Effector memory CD4-positive, alpha-beta T cell (primary cell): Measurements from ENCODE around the gene KLF4.
"Not testable (repeated sequence)": the region's sequence is repeated elsewhere in the genome, so short reads cannot be mapped to it uniquely, and the experiment has no call there.

Source experiments
- DNase-seq, 3 donors: peaks; one replicate each; pipeline ENCODE4 v3.0.0-alpha.2; 2020
- H3K27ac ChIP-seq: 2 replicates; pipeline ENCODE4 v1.7.0; 2013; ENCODE audit warnings: mild to moderate bottlenecking, low read length, moderate library complexity; ENCODE audit not compliant: insufficient read depth, poor library complexity, severe bottlenecking
- H3K27me3 ChIP-seq: replicated peaks from 2 replicates; pipeline ENCODE4 v1.7.0; 2013; ENCODE audit warnings: mild to moderate bottlenecking, low read length; ENCODE audit not compliant: insufficient read depth, control insufficient read depth, poor library complexity, severe bottlenecking
- H3K36me3 ChIP-seq: 2 replicates; pipeline ENCODE4 v1.7.0; 2013; ENCODE audit warnings: mild to moderate bottlenecking, low read length, moderate library complexity; ENCODE audit not compliant: control insufficient read depth, insufficient read depth
- H3K4me1 ChIP-seq: 2 replicates; pipeline ENCODE4 v1.7.0; 2013; ENCODE audit warnings: low read length, mild to moderate bottlenecking; ENCODE audit not compliant: control insufficient read depth, insufficient read depth, poor library complexity, severe bottlenecking
- H3K4me3 ChIP-seq: 2 replicates; pipeline ENCODE4 v1.7.0; 2013; ENCODE audit warnings: low read length, low read depth, mild to moderate bottlenecking; ENCODE audit not compliant: insufficient read depth, poor library complexity, severe bottlenecking
- H3K9me3 ChIP-seq: 2 replicates; pipeline ENCODE4 v1.7.0; 2013; ENCODE audit warnings: mild to moderate bottlenecking, low read length, moderate library complexity; ENCODE audit not compliant: control insufficient read depth

The KLF4 gene

DNA sequence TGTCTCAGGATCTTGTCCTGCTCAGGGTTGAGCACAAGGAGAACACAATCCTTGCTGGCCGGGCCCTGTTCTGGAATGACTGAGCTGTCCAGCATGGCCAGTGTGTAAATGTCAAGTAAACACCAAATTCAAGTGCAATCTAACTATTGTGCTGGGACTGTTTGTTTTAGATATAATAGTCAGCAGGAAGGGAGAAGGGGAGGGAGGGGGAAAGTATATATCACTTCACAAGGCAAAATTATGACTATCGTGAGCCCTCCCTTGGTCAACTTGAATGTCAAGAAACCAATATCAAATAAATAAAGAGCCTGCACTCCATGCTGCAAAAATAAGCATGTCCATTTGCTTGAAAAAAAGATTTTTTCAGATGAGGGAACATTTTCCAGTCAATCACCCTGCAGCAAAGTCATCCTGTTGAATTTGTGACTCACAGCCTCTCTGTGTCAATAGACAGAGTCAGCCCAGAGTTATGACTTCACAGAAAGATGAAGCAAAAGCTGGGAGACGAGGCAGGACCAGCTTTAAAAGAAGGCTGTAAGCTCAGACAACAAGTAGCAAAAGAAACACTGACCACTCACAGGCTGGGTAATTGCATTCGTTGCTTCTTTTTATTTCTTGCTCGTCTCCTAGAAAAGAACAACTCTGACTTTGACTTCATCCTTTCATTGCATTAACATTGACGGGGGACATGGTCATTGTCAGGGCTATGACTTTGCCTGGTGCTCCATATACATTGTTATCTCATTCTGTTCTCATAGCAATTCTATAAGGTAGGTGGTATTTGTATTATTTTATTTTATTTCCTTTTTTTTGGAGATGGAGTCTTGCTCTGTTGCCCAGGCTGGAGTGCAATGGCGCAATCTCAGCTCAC is 15.3 kb upstream of the KLF4 start:
- H3K27me3 ChIP-seq = no peaks in the 10 kb centered on the region
- no peak overlapping the region for H3K27ac ChIP-seq
- H3K4me3 ChIP-seq = no peak overlapping the region
- no peaks in the 10 kb centered on the region for H3K4me1 ChIP-seq
- no peaks in the 10 kb centered on the region for H3K9me3 ChIP-seq
- no peaks in the 10 kb centered on the region for H3K36me3 ChIP-seq
- DNase-seq = no peak

DNA sequence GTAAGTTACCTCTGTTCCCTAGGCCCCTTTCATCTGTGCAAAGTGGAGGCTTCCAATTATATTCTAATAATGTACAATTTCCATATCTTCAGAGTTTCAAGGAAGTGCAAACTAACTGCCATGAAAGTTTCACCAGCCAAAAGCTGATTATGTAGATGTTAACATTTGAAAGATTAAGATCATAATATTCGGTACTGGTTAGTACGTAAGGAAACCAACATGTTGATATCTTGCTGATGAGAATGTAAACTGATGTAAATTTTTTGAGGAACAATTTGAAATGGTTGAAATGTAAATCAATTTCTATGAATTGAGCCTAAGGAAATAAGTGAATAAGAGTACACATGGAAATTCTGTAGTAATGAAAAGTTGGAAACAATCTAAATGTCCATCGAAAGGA is 12.9 kb upstream of the KLF4 start:
- DNase-seq = no peak
- Histone ChIP-seq H3K27ac (no peak overlapping the region), H3K27me3 (no peaks in the 10 kb centered on the region), H3K36me3 (no peaks in the 10 kb centered on the region), H3K4me1 (no peaks in the 10 kb centered on the region), H3K4me3 (no peak overlapping the region), H3K9me3 (no peaks in the 10 kb centered on the region)

DNA sequence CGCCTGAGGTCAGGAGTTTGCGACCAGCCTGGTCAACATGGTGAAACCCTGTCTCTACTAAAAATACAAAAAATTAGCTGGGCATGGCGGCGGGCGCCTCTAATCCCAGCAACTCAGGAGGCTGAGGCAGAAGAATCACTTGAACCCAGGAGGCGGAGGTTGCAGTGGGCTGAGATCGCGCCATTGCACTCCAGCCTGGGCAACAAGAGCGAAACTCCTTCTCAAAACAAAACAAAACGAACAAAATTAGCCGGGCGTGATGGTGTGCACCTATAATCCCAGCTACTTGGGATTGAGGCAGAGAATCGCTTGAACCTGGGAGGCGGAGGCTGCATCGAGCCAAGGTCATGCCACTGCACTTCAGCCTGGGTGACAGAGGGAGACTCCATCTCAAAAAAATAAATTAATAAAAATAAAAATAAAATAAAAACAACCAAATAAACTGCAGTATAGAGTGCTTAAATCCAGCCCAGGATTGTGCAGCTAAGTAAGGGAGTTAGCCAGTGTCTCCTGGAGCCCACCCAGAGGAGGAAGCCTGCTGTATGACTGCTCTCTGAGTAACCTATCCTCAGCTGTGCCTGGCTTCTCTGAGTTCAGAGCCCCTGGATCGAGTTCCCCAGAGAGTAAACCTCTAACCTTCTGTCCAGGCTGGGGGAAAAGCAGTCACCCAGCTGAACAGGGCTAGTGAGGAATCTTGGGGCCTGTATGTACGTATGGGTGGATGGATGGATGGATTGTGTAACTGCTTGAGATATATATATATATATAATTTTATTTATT is 11.0 kb upstream of the KLF4 start:
- H3K4me1 ChIP-seq, H3K27me3 ChIP-seq, H3K27ac ChIP-seq, H3K4me3 ChIP-seq, DNase-seq, H3K9me3 ChIP-seq, H3K36me3 ChIP-seq: not testable (repeated sequence)

DNA sequence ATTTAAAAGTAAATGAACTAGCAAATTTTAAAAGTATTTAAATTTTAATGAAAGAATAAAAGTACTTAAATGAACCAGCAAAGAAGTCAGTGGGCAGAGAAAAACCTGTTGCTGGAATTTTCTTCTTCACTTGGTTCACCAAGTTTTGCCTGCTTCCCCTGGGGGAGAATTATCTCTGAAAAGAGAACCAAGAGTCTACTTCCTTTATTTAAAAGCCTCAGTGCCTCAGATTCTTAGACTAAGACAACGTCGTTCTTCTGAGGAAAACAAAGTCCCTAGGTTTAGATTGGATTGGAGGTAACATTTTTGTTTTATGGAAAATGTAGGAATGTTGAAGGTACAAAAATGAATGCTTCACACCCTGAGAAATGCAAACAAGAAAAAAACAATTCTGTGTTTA is 7.4 kb upstream of the KLF4 start:
- H3K4me1 ChIP-seq = no peaks in the 10 kb centered on the region
- H3K36me3 ChIP-seq = no peaks in the 10 kb centered on the region
- no peak for DNase-seq
- no peak overlapping the region for H3K27ac ChIP-seq
- H3K27me3 ChIP-seq = no peaks in the 10 kb centered on the region
- no peak overlapping the region for H3K4me3 ChIP-seq
- no peaks in the 10 kb centered on the region for H3K9me3 ChIP-seq

DNA sequence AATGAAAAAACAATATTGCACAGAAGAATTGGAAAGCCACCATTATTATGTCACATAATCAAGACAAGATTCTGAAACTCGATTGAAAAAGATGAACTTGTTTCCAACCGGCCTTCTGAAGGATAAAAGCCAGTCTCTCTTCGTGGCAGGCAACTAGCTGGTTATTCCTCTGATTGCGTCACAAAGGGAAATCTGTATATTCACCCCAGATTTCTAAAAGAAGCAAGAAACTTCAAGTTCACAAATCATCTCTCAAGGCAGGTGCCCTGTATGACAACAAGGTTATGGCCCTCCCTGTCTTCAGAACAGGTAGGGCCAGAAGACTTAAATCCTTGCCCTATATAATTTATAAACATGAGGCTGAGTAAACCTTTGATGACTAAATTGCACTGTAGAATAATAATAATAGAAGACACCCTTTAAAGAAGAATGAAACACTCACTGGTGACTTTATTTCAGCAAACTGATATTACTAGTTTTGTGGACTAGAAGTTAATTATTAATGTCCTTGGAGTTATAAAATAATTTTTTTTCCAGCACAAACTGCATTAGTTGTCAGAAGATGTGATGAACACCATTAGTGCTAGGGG is 2.9 kb upstream of the KLF4 start:
- no peak overlapping the region for H3K4me3 ChIP-seq
- H3K27ac ChIP-seq = no peak overlapping the region
- H3K4me1 ChIP-seq = peaks cover 21% of the 10 kb centered on the region
- peaks cover 16% of the 10 kb centered on the region for H3K27me3 ChIP-seq
- no peaks in the 10 kb centered on the region for H3K9me3 ChIP-seq
- no peaks in the 10 kb centered on the region for H3K36me3 ChIP-seq
- no peak for DNase-seq

DNA sequence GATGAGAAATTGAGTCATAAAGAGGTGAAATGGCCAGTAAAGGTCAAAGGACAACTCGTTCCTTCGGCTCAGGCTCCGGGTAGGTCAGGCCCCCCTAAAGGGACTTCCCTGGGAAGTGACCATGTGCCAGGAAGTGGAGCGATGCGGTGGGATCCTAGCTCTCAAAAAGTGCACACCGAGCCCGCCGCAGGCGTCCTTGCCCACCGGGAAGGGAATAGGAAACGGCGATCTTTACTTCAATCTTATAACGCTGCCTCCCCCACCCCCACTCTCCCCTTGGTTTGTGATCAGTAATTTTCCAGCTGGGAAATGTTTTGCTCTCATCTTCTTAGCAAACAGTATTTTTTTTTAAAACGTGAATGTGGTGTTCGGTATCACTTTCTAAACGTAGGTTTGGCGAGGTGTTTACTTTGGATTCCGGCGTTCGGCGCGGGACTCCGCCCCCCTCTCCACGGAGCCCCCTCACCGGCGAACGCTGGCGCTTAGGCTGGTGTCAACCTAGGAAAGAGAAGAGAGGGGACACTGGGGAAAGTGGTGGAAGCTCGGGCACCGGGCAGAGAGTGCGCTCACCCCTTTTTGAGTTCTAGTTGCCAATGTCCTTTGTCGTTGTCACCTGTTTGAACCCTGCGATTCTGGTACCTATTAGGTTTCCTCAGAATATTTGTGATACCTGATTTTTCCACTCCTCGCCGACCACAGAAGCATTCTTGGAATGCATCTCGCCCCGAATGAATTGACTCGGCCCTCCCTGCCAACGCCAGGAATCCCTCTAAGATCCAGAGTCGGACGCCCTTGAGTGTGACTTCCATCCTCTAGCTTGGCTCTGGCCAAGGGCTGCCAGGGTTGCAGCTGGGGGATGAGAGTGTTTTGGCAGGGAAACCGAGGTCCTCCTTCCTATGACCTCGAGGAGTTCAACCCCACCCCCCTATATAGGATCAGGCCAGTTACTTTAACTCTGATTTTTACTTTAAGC is 1.8 kb upstream of the KLF4 start:
- H3K9me3 ChIP-seq = no peaks in the 10 kb centered on the region
- no peak for DNase-seq
- no peak overlapping the region for H3K4me3 ChIP-seq
- H3K4me1 ChIP-seq = peaks cover 21% of the 10 kb centered on the region
- peaks cover 16% of the 10 kb centered on the region for H3K27me3 ChIP-seq
- H3K27ac ChIP-seq = no peak overlapping the region
- no peaks in the 10 kb centered on the region for H3K36me3 ChIP-seq

DNA sequence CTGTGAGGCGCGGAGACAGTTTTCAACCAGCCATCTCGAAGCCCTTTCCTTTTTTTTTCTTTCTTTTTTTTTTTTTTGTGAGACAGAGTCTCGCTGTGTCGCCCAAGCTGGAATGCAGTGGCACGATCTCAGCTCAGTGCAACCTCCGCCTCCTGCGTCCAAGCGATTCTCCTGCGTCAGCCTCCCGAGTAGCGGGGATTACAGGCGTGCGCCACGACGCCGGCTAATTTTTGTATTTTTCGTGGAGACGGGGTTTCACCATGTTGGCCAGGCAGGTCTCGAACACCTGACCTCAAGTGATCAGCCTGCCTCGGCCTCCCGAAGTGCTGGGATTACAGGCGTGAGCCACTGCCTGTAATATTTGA is 1.0 kb upstream of the KLF4 start:
- H3K4me3 ChIP-seq, H3K36me3 ChIP-seq, H3K9me3 ChIP-seq, H3K27ac ChIP-seq, DNase-seq: not testable (repeated sequence)
- peaks cover 16% of the 10 kb centered on the region for H3K27me3 ChIP-seq
- H3K4me1 ChIP-seq = peaks cover 21% of the 10 kb centered on the region

DNA sequence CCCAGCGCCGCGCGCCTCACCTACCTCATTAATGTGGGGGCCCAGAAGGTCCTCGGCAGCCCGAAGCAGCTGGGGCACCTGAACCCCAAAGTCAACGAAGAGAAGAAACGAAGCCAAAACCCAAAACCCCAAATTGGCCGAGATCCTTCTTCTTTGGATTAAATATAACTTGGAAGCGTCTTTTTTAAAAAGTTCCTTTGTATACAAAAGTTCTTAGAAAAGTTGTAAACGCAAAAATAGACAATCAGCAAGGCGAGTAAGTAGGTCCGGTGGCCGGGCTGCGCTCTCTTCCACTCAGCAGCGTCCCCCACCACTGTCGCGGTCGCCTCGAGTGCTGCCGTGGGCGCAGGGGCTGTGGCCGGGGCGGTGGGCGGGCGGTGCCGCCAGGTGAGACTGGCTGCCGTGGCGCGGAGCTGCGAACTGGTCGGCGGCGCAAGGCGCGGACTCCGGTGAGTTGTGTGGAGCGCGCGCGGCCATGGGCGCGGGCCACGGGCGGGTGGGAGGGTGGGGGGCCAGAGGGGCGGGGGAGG is 360 bp downstream of the KLF4 start:
- Histone ChIP-seq H3K27me3 (peaks cover 16% of the 10 kb centered on the region), H3K27ac (no peak overlapping the region), H3K9me3 (no peaks in the 10 kb centered on the region), H3K36me3 (no peaks in the 10 kb centered on the region), H3K4me3 (peak overlapping the region; percentile 42), H3K4me1 (peaks cover 21% of the 10 kb centered on the region)
- no peak for DNase-seq

DNA sequence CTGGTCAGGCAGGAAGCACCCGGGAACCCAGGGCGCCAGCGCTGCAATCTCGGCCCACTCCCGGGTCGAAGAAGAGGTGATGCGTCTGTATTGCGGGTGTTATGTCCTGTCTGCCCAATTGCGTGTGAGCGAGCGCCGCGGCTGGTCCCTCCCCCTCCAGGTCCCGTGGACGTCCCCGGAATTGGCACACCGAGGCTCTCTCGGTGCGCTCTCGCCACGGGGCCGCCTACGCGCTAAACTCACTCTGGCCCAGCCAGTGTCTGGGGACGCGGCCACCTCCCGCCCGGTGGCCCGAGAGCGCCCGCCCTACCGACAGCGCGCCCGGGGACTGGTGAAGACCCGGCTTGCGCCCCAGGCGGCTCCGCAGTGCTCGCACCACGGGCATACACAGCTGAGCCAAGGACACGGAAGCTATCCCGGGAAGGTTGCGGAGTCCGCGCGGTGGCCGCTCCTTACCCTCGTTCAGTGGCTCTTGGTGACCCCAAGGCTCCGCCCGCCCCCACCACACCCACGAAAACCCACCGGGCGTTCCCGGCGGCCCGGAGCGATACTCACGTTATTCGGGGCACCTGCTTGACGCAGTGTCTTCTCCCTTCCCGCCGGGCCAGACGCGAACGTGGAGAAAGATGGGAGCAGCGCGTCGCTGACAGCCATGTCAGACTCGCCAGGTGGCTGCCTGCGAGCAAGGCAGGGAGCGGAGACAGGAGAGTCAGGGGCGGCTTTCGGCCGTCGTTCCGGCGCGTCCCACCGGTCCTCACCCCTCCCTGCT is 1.0 kb downstream of the KLF4 start:
- peak in 1 of 3 donors; percentile 11 for DNase-seq
- peaks cover 16% of the 10 kb centered on the region for H3K27me3 ChIP-seq
- H3K9me3 ChIP-seq = no peaks in the 10 kb centered on the region
- H3K4me1 ChIP-seq = peaks cover 21% of the 10 kb centered on the region
- H3K4me3 ChIP-seq = peak overlapping the region; percentile 42
- H3K36me3 ChIP-seq = no peaks in the 10 kb centered on the region
- H3K27ac ChIP-seq = no peak overlapping the region
